Measurements from ENCODE around the gene SPTLC3. TPM values are rescaled to one million over a fixed set of nuclear protein-coding genes. Genes with fewer than 3 reads are reported as not detected.

SPTLC3 gene
- total RNA-seq, 4 donors from 2014 or later, result 6.4 to 10.9 (median 7.7) TPM

DNA sequence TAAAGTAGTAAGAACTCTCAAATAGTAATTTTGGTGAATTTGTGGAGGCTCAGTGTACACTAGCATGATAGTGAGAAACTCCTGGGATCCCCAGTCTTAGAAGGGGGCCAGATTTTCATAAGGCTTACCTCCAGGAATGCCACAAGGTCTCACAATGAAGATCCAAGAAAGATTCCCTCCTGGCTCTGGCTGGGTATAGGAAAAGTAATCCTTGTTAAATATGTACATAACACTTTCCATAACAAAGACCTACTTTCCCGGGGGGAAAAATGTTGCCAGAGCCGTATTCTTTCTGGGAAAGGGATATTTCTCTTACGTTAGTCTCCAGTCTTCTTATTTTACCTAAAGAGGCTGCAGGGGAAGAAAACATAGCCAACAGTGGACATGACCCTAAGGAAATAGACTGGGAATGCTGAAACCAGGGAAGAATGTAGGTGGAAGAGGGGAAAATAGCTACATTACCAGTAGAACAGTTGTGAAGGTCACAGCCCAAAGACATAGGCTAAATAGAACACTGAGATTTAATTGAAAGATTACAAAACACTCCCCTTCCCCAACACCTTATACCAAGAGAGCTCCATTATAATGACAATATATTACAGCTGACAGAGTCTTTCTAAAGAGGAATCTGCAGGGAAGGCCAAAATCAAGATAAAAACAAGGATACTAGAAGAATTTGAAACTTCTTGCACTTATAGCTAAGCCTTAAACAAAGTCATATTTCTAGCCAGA lies 177.4 kb downstream of the SPTLC3 start:
- TF ChIP-seq, protein P1, sequence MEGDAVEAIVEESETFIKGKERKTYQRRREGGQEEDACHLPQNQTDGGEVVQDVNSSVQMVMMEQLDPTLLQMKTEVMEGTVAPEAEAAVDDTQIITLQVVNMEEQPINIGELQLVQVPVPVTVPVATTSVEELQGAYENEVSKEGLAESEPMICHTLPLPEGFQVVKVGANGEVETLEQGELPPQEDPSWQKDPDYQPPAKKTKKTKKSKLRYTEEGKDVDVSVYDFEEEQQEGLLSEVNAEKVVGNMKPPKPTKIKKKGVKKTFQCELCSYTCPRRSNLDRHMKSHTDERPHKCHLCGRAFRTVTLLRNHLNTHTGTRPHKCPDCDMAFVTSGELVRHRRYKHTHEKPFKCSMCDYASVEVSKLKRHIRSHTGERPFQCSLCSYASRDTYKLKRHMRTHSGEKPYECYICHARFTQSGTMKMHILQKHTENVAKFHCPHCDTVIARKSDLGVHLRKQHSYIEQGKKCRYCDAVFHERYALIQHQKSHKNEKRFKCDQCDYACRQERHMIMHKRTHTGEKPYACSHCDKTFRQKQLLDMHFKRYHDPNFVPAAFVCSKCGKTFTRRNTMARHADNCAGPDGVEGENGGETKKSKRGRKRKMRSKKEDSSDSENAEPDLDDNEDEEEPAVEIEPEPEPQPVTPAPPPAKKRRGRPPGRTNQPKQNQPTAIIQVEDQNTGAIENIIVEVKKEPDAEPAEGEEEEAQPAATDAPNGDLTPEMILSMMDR (IDR thresholded peaks at IDR 0.05; ENCODE audit: low read depth), result no peak

DNA sequence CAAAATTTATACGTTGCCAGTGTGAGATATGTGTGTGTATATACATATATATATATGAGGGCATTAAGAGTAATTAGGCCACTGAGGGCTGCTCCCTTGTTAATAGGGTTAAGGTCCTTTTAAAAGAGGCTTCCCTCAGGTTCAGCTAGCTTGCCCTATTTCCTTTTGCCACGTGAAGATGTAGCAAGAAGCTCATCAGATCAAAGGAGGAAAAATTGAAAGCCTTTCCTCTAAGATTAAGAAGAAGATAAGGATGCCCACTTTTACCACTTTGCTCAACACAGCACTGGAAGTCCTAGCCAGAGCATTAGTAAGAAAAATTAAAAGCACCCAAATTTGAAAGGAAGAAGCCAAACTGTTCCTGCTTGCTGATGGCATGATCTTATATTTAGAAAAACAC lies 179.1 kb downstream of the SPTLC3 start:
- TF ChIP-seq, protein P1 (IDR thresholded peaks at IDR 0.05; ENCODE audit: low read depth), result no peak

DNA sequence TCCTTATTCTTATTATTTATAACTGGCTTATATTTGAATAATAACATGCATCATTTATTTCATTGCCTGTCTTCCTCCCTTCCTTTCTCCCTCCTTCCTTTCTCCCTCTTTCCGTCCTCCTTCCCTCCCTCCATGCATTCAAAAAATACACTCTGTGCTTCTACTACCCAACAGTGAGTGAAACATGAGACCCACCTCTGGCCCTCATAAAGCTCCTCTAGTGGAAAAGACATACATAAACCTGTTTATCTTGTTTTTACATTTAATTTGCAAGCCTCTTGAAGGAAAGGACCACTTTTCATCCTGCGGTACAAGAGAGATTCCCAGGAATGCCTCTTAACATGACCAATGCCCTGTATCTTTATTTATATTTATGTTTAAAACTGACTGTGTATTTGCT lies 190.5 kb downstream of the SPTLC3 start:
- TF ChIP-seq, protein P1 (IDR thresholded peaks at IDR 0.05; ENCODE audit: low read depth), result no peak

DNA sequence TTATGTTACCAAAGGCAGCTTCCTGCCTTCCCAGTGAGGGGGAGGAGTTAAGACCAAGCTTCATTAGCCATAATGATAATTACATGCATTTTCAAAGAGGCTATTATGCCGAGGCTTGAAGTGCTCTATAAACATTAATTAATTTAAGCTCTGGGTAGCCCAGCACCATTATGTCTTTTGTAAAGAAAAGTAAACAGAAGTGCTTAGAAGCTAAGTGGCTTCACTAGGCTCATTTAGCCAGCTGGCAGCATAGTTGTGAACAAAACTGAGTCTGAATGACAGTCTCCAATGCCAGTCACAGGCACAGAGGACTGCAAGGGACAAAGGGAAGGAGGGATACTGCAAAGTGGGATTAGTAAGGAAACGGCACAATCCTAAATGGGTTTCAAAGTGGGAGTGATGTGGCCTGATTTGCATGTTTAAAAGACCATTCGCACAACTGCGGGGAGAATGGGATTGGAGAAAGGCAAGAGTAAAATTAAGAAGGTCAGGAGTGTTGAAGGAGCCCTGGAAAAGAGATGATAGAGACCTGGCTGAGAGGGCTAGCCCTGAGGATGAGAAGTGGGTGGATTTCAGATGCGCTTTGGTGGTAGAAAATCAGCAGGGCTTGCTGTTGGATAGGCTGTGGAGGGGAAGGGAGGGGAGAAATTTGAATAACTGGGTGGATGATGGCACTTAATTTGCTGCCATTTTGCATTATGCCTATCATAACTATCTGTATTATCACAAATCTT lies 192.2 kb downstream of the SPTLC3 start:
- TF ChIP-seq, protein P1 (IDR thresholded peaks at IDR 0.05; ENCODE audit: low read depth), result no peak

DNA sequence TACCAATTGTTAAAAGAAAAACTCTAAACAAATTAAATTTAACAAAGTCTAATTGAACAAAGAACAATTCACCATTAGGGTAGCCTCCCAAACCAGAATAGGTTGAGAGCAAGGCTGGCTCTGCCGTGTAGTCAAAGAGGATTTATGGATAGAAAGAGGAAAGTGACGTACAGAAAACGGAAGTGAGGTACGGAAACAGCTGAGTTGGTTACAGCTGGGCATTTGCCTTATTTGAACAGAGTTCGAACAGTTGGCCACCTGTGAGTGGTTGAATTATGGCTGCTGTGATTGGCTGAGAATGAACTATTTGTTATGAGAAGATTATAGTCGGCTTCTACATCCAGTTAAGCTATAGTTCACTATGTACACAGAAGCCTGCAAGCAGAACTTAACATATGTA lies 193.8 kb downstream of the SPTLC3 start:
- TF ChIP-seq, protein P1 (IDR thresholded peaks at IDR 0.05; ENCODE audit: low read depth), result no peak

DNA sequence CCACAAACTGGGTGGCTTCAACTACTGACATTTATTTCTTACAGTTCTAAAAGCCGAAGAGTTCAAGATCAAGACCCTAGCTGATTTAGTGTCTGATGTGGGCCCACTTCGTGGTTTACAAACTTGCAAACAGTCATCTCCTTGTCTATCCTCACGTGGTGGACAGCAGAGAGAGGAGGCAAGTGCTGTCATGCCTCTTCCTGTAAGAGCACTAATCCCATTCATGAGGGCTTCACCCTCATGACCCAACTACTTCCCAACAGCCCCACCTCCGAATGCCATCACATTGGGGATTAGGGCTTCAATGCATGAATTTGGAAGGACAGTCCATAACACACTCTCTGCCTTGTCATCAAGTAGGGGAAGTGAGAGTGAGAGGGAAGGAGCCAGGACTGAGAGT lies 196.7 kb downstream of the SPTLC3 start:
- TF ChIP-seq, protein P1 (IDR thresholded peaks at IDR 0.05; ENCODE audit: low read depth), result no peak

DNA sequence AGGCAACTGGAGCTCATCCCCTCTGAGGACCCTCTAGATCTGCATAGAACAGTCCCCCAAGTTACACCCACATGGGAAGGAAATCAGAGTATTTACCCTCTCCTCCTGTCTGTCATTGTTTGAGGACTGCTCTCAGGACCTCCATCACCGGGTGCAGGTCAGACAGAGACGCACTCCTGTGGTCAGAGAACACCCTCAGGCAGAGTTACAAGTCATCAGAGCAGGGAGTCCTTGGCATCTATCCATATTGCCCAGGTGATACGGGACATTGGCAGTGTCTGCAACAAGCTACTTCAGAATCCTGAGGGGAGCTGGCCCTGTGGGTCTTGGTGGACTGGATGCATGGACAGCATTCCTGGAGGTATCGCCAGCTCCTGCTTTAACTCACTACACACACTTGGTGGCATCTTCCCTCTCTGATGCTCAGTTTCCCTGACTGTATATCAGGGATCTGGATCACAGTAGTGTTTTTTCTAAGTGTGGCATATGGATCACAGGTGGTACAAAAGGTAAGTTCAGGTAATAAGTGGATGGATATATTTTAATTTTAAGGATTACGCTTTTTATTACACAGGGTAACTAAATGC lies 197.2 kb downstream of the SPTLC3 start:
- TF ChIP-seq, protein P1 (IDR thresholded peaks at IDR 0.05; ENCODE audit: low read depth), result no peak

Data from subcutaneous adipose tissue (tissue), 4 donors.